GM23248 (cell line): ENCODE results near the gene IGSF21.
"Not testable (repeated sequence)": the region's sequence is repeated elsewhere in the genome, so short reads cannot be mapped to it uniquely, and the experiment has no call there.

Experiments used
- EZH2 ChIP-seq: fragments of 200-600 bp; sonication (generic); IDR thresholded peaks from 2 replicates; pipeline ENCODE4 v1.6.1; 2018; ENCODE audit warnings: antibody characterized with exemption, mild to moderate bottlenecking; ENCODE audit not compliant: insufficient read depth, poor library complexity, severe bottlenecking
- EZH2phosphoT487 ChIP-seq: fragments of 200-600 bp; sonication (generic); IDR thresholded peaks from 2 replicates; pipeline ENCODE4 v1.6.1; 2018; ENCODE audit warnings: antibody characterized with exemption, moderate library complexity, mild to moderate bottlenecking, low read depth; ENCODE audit not compliant: insufficient read depth

DNA sequence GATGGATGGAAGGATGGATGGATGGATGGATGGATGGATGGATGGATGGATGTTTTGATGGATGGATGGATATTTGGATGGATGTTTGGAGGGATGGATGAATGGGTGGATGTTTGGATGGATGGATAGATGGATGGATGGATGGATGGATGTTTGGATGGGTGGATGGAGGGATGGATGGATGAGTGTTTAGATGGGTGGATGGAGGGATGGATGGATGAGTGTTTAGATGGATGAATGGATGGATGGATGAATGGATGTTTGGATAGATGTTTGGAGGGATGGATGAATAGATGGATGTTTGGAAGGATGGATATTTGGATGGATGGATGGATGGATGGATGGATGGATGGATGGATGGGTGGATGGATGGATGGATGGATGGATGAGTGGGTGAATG is 264.9 kb downstream of the IGSF21 start:
- not testable (repeated sequence) for TF ChIP-seq EZH2, EZH2phosphoT487
